Activated effector memory CD4-positive, alpha-beta T cell treated with Interleukin-2 at 50 U/mL for 16 hours (primary cell): ENCODE measurements around the gene RMDN3.
A peak's percentile ranks its signal among the peaks of the same experiment; 100 is the strongest.

Source experiments
- DNase-seq: peaks from one replicate; pipeline ENCODE4 v3.0.0-alpha.2; 2020

The RMDN3 gene

GRCh38 chr15:40754883-40755811 lies at the start of gene RMDN3:
Gene RMDN3, minus strand, starts transcription at chr15:40755254. Its CDS starts 471 bp downstream, at chr15:40754783.
- DNase-seq: peak; percentile 89

GRCh38 chr15:40803688-40804087 lies 48.6 kb upstream of the RMDN3 start:
- no peak for DNase-seq

GRCh38 chr15:40803076-40803475 lies 48.0 kb upstream of the RMDN3 start:
- DNase-seq: no peak

- DNase-seq: no peak
Measured at GRCh38 chr15:40799523-40799922, 44.5 kb upstream of the RMDN3 start.

GRCh38 chr15:40796512-40796911 lies 41.5 kb upstream of the RMDN3 start:
- DNase-seq: no peak

GRCh38 chr15:40796041-40796440 lies 41.0 kb upstream of the RMDN3 start:
- DNase-seq: no peak

- no peak for DNase-seq
Measured at GRCh38 chr15:40793216-40793989, 38.3 kb upstream of the RMDN3 start.

GRCh38 chr15:40792394-40792793 lies 37.3 kb upstream of the RMDN3 start:
- no peak for DNase-seq

GRCh38 chr15:40790718-40791117 lies 35.7 kb upstream of the RMDN3 start:
- DNase-seq: no peak

GRCh38 chr15:40789999-40790398 lies 34.9 kb upstream of the RMDN3 start:
- no peak for DNase-seq

GRCh38 chr15:40789119-40789518 lies 34.1 kb upstream of the RMDN3 start:
- DNase-seq: no peak

- DNase-seq: no peak
Measured at GRCh38 chr15:40787991-40788390, 32.9 kb upstream of the RMDN3 start.

- DNase-seq: peak; percentile 29
Measured at GRCh38 chr15:40787344-40787841, 32.3 kb upstream of the RMDN3 start.

- no peak for DNase-seq
Measured at GRCh38 chr15:40785814-40786213, 30.8 kb upstream of the RMDN3 start.

GRCh38 chr15:40785164-40785563 lies 30.1 kb upstream of the RMDN3 start:
- no peak for DNase-seq

- peak; percentile 67 for DNase-seq
Measured at GRCh38 chr15:40782609-40783227, 27.7 kb upstream of the RMDN3 start.

GRCh38 chr15:40776537-40777141 lies 21.6 kb upstream of the RMDN3 start:
- no peak for DNase-seq

- DNase-seq: no peak
Measured at GRCh38 chr15:40775740-40776536, 20.9 kb upstream of the RMDN3 start.

- no peak for DNase-seq
Measured at GRCh38 chr15:40775007-40775406, 20.0 kb upstream of the RMDN3 start.

- DNase-seq: no peak
Measured at GRCh38 chr15:40773902-40774301, 18.8 kb upstream of the RMDN3 start.

GRCh38 chr15:40773496-40773895 lies 18.4 kb upstream of the RMDN3 start:
- DNase-seq: no peak

- DNase-seq: no peak
Measured at GRCh38 chr15:40772014-40772413, 17.0 kb upstream of the RMDN3 start.
